Lower lobe of right lung (tissue), 2 donors: ENCODE data around the gene ASTN2. TPM values are rescaled to one million over a fixed set of nuclear protein-coding genes. Genes with fewer than 3 reads are reported as not detected.
A peak's percentile ranks its signal among the peaks of the same experiment; 100 is the strongest.

Source experiments
- ATAC-seq, 2 donors: fragments of 200-7000 bp; cut with Tn5 transposase; one replicate each; pipeline ENCODE4 v1.9.1; 2020 to 2022; ENCODE audit warnings: mild to moderate bottlenecking in 2 of 2, moderate library complexity in 2 of 2
- DNase-seq: peaks from one replicate; pipeline ENCODE4 v3.0.0-alpha.2; 2020
- H3K27ac ChIP-seq: fragments of 200-600 bp; one replicate; pipeline ENCODE4 v1.8.0; 2022
- H3K27me3 ChIP-seq: fragments of 200-600 bp; one replicate; pipeline ENCODE4 v1.8.0; 2022; ENCODE audit warnings: low read depth
- H3K36me3 ChIP-seq: fragments of 200-600 bp; one replicate; pipeline ENCODE4 v1.8.0; 2022; ENCODE audit warnings: mild to moderate bottlenecking
- H3K4me1 ChIP-seq: fragments of 200-600 bp; one replicate; pipeline ENCODE4 v1.8.0; 2022
- H3K4me3 ChIP-seq: fragments of 200-600 bp; one replicate; pipeline ENCODE4 v1.8.0; 2022; ENCODE audit warnings: mild to moderate bottlenecking
- H3K9me3 ChIP-seq: fragments of 200-600 bp; one replicate; pipeline ENCODE4 v1.8.0; 2022
- CTCF ChIP-seq: fragments of 200-600 bp; IDR thresholded peaks from one replicate; pipeline ENCODE4 v1.8.0; 2022; ENCODE audit warnings: antibody characterized with exemption, mild to moderate bottlenecking
- intact Hi-C: fragments of 100-400 bp; cut with DNase I; formaldehyde crosslinking; loops from one replicate; pipeline ENCODE4 v1.11.0; 2022
- total RNA-seq: library from RNA; stranded (reverse); fragmentation: NEBNext Ultra II Directional; extraction: Animal tissue kit (Norgen Biotek cat#: 25700); gene quantifications from one replicate; pipeline ENCODE4 v1.2.1, GENCODE V29; 2021
- donor health status: DM: no; HTN: yes; CAD: no; lungs with severe emphysema.

ASTN2 gene
- total RNA-seq, 1 donor from 2014 or later = 4.3 TPM

DNA sequence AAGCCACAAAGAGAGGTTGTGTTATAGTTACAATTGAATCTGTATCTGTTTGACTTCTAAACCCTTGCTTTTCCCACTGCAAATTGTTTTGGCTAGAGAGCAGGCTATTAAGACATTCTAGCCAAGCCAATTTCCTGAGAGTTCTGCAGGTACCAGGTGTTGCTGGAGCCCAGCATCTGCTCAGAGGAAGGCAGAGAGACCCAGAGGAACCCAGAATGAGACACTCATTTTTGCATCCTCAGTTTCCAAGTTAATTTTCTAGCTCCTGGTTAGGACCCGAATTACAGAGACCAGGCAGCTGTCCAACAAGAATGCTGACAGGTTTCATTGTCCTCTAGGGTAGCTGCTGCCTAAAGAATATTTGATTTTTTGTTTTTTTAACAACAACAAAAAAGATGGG lies 461.6 kb downstream of the ASTN2 start:
- no peaks in the 10 kb centered on the region for H3K36me3 ChIP-seq
- H3K9me3 ChIP-seq = no peaks in the 10 kb centered on the region
- no peak for ATAC-seq
- no peak overlapping the region for H3K4me3 ChIP-seq
- H3K4me1 ChIP-seq = no peaks in the 10 kb centered on the region
- no peak overlapping the region for H3K27ac ChIP-seq
- TF ChIP-seq CTCF = no peak
- no peaks in the 10 kb centered on the region for H3K27me3 ChIP-seq
- intact Hi-C loops = no loop called here
- DNase-seq = no peak

DNA sequence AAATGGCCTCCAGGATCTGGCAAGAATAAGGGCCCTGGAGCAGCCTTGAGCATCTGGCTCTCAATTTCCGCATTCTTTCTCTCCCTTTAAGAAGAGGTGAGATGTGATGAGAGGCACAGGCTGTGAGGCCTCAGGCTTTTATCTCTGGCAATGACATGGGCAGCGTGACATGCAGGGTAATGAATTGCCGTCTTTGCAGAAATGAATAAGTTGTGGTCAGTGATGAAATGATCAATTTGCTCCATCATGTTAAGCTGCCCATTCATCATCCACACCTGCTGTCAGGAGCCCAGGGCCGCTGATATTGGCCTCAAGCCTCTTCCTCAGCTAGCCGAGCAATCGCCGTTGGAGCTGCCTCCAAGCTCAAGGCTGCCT lies 462.4 kb downstream of the ASTN2 start:
- no peaks in the 10 kb centered on the region for H3K4me1 ChIP-seq
- no peak for DNase-seq
- H3K4me3 ChIP-seq = no peak overlapping the region
- H3K36me3 ChIP-seq = no peaks in the 10 kb centered on the region
- ATAC-seq = no peak
- TF ChIP-seq CTCF = no peak
- H3K27ac ChIP-seq = no peak overlapping the region
- H3K27me3 ChIP-seq = no peaks in the 10 kb centered on the region
- intact Hi-C loops = no loop called here
- H3K9me3 ChIP-seq = no peaks in the 10 kb centered on the region

GRCh38 chr9:116951588-116952435 lies 463.0 kb downstream of the ASTN2 start:
- ATAC-seq = no peak
- H3K27ac ChIP-seq = no peak overlapping the region
- no peak for DNase-seq
- H3K4me1 ChIP-seq = no peaks in the 10 kb centered on the region
- no peaks in the 10 kb centered on the region for H3K27me3 ChIP-seq
- intact Hi-C loops = no loop called here
- no peak for TF ChIP-seq CTCF
- no peak overlapping the region for H3K4me3 ChIP-seq
- H3K9me3 ChIP-seq = no peaks in the 10 kb centered on the region
- no peaks in the 10 kb centered on the region for H3K36me3 ChIP-seq

DNA sequence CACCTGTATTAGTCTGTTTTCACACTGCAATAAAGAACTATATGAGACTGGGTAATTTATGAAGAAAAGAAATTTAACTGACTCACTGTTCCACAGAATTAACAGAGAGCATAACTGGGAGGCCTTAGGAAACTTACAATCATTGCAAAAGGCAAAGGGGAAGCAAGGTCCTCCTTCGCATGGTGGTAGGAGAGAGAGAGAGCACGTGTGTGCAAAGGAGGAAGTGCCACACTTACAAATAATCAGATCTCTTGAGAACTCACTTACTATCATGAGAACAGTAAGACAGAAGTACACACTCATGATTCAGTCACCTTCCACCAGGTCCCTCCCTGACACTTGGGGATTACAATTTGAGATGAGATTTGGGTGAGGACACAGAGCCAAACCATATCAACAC lies 469.0 kb downstream of the ASTN2 start:
- Histone ChIP-seq H3K36me3 (no peaks in the 10 kb centered on the region), H3K4me1 (no peaks in the 10 kb centered on the region), H3K4me3 (no peak overlapping the region), H3K9me3 (no peaks in the 10 kb centered on the region), H3K27ac (no peak overlapping the region), H3K27me3 (no peaks in the 10 kb centered on the region)
- no peak for TF ChIP-seq CTCF
- ATAC-seq (peak; percentile 75 to 87), DNase-seq (no peak)
- intact Hi-C loops = no loop called here

- Histone ChIP-seq H3K36me3 (no peaks in the 10 kb centered on the region), H3K9me3 (no peaks in the 10 kb centered on the region), H3K4me1 (no peaks in the 10 kb centered on the region), H3K27me3 (no peaks in the 10 kb centered on the region), H3K27ac (no peak overlapping the region), H3K4me3 (no peak overlapping the region)
- ATAC-seq (no peak), DNase-seq (no peak)
- intact Hi-C loops = no loop called here
- TF ChIP-seq CTCF = no peak
Measured at GRCh38 chr9:116944714-116945534, 469.9 kb downstream of the ASTN2 start.
